ENCODE measurements around the gene NDUFV2.

The NDUFV2 gene

GRCh38 chr18:9120796-9121195, 18.3 kb downstream of the NDUFV2 start:
- DNase-seq (ENCODE audit: low spot score) = no peak

DNA sequence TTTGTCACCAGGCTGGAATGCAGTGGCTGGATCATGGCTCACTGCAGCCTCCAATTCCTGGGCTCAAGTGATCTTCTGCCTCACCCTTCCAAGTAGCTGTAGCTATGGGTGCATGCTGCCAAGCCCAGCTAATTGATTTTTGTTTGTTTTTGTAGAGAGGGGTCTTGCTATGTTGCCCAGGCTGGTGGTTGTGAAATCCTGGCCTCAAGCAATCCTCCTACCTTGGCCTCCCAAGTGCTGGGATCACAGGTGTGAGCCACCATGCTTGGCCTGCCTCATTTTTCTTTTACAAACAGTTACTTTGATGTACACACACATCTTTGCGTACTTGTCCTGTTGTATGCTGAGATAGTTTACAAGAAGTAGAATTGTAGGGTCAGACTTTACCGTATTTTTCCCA, 21.0 kb downstream of the NDUFV2 start:
- DNase-seq (ENCODE audit: low spot score) = no peak

GRCh38 chr18:9124824-9125223, 22.3 kb downstream of the NDUFV2 start:
- DNase-seq (ENCODE audit: low spot score) = no peak

DNA sequence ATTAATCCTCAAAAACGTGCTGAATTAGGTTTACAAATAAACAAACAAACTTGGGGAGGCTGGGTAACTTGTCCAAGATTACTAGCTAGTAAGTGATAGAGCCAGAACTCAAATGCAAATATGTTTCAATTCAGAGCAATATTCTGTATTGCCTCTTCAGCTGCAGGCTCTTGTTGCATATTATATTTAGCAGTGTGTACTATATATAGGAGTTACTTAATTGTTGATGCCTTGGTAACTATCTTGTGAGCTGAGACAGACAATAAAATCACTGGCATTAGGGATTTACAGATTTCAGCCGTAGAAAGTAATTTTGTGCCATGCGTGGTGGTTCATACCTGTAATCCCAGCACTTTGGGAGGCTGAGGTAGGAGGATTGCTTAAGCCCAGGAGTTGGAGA, 23.8 kb downstream of the NDUFV2 start:
- DNase-seq (ENCODE audit: low spot score) = no peak

DNA sequence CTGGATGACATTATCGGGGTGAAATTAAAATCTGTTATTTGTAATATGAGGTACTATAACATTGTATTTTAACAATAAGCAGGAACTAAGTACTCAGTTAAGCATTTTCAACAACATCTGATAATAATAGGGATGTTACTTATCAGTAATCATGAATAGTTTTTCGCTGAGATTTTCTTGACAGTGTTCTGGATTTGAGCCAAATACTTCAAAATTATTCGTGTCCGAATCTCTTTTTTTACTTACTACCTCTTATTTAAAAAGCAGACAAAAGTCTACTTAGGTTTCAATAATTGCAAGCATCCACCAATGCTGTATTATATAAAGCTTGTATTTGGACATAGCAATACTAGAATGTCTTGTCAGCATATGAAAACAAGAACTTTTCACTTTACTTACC, 27.7 kb downstream of the NDUFV2 start:
- no peak for DNase-seq (ENCODE audit: low spot score)

- DNase-seq (ENCODE audit: low spot score) = no peak
Measured at GRCh38 chr18:9130806-9131205, 28.3 kb downstream of the NDUFV2 start.

DNA sequence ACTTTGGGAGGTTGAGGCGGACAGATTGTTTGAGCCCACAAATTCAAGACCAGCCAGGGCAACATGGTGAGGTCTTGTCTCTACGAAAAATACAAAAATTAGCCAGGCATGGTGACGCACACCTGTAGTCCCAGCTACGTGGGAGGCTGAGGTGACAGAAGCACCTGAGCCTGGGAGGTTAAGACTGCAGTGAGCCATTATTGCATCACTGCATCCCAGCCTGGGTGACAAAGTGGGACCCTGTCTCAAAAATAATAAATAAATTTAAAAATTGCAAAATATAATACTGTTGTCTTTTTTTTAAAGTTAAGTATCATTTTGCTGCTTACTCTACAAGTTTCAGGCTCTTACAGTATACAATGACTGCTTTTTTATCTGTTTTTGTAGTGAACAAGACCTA, 30.1 kb downstream of the NDUFV2 start:
- no peak for DNase-seq (ENCODE audit: low spot score)

DNA sequence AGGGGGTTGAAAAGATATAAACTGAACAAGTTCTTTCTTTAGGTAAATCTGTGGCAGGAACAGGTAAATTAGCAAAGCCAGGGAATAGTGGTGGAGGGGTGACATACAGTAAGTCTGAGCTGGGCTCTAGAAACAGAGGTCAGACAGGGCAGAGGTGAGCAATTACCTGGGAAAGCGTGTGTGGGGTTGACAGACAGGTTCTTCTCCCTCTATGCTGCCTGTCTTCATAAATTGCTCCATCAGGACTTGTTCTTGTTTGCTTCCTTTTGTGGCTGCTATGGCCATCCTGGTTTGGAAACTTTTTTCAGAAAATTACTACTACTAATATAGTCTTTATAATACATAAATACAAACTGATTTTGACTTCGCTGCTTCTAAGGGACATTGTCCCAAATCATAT, 30.7 kb downstream of the NDUFV2 start:
- DNase-seq (ENCODE audit: low spot score) = no peak

- no peak for DNase-seq (ENCODE audit: low spot score)
Measured at GRCh38 chr18:9135081-9135911, 32.8 kb downstream of the NDUFV2 start.

DNA sequence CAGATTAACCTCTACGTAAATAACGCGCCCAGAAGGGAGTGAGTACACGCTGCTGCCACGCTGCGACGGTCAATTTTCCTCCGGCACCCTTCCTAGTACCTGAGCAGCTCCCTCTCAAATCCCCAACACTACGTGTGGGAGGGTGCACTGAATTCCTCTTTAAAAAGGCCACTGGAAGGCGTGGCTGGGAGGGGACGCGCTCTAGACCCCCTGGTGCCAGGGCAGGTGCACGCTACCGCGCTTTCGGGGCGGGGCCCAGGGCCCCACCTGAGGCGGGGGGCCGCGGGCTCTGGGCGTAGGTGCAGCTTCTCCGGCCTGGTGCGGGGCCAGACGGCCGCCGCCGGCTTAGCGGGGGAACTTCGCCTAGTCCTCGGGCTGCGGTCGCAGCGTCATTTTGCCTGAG, 33.4 kb downstream of the NDUFV2 start:
- DNase-seq (ENCODE audit: low spot score) = no peak

DNA sequence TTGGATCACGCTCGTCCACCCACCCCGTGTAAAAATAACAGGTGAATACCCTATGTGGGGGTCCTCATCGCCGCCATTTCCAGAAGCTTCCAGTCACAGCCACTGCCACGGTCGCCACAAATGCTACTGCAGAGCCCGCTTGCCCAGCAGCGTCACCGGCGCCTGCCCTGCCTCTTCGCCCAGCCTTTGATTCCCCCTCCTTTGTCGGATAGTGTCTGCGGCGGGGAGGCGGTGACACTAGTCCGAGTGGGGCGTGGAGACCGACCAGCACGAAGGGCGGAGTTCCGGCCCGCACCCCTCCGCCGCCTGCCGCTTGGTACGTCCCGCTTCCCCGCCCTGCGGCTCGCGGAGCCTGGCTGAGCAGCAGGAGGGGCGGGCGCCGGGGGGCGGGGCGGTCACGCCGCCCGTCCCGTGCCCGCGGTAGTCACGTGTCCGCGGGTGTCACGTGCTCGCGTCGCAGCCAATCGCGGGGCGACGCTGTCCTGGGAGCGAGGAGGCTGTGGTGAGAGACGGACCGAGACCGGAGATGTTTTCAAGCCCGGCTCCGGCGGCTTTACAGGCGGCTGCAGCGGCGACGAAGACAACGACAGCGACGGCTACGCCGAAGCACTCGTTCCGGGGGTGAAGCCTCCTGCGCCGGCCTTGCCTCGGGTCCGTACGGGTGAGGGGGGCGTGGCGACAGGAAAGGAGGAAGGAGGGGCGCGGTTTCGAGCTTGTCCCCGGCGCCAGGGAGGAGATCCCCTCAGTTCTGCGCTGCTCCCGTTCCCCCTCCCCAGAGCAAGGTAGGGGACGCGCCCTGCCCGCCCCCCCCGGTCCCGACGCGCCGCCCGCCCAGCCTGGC, 34.0 kb downstream of the NDUFV2 start, which contains the start of gene ANKRD12:
Gene ANKRD12, plus strand, starts transcription at position 467 of the 841 bp plus-strand sequence. CDS start 45,652 bp downstream, outside the sequence.
- peak; percentile 99 for DNase-seq (ENCODE audit: low spot score)

DNA sequence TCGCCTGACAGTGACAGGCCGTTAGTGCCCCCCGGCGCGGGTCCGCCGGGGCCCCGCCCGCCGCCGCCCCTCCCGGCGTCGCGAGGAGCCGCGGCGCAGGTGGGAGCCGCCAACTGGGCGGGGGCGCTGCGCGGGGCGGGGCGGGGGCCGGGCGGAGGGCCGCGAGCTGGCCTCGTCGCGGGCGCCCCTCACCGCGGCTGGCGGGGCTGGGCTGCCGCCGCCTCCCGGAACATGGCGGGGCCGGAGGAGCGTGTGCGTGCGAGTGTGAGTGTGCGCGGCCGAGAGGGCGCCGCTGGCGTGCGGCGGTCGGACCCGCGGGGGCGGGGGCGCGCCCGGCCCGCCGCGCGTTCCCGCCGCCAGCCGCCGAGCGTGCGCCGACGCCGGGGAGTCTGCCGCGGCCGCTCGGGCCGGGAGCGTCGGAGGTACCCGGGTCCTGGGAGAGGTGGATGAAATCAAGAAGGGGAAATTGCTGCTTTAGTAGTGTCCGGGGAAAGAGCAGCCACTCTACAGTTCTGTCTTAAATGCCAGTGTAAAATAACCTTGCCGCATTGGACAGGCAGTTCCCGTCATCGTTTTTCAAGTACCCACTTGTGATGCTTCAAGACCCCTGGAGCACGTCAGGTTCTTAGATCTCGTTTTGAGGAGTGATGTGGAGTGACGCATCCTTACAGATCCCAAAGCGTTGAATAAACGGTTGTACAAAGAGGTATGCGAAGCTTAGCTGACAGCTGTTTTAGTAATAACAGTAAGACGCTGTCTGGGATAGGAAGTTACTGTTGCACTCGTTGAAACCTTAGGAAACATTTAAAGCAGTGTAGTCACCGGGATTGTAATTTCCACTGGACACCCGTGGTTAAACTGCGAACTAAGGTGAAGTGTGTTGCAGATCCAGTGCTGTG, 34.9 kb downstream of the NDUFV2 start:
- peak; percentile 86 for DNase-seq (ENCODE audit: low spot score)

- no peak for DNase-seq (ENCODE audit: low spot score)
Measured at GRCh38 chr18:9139400-9140039, 37.0 kb downstream of the NDUFV2 start.

DNA sequence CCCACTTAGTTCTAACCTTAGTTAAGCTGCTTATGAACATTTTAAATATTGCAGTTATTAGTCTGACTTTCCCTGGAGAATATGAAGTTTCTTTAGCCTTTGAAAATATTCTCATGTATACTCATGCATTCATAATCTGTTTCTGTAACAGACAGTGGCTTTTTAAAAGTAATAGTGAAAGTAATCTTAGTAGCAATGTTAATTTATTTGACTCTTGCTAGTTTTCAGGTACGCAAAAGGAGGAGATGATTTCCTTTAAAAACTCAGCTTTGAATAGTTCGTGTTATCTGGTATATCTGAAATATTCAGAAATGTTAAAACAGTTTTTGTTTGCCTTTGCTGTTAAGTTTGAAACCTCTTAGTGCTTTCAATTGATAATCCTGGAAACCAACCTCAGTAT, 37.9 kb downstream of the NDUFV2 start:
- no peak for DNase-seq (ENCODE audit: low spot score)

DNA sequence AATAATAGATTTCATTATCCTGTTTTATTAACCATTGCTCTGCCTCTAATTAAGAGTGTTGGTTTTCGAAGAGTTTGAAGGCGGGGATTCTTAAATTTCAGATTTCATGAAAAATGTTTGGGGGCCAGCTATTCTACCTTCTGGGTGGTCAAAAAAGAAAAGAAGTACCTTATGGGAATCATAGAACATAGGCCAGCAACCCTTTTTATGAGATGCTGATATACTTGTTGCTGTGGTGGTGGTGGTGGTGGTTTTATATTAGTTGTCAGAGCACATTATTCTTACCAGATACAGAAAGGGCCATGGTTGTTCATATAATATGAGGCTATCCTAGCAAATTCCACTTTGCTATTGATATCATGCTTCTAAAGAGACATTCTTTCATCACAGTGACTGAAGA, 38.5 kb downstream of the NDUFV2 start:
- DNase-seq (ENCODE audit: low spot score) = no peak

DNA sequence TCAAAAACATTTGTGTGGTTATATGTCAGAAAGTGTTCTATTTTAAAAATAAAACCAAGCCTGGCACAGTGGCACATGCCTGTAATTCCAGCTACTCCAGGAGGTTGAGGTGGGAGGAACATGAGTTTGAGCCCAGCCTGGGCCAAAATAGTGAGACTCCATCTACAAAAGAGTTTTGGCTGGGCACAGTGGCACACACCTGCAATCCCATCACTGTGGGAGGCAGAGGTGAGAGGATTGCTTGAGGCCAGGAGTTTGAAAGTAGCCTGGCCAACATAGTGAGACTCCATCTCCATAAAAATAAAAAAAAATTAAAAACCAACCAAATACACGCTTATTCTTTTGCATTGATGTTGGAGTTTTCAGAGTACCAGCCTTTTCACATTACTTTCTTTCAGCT, 43.7 kb downstream of the NDUFV2 start:
- DNase-seq (ENCODE audit: low spot score) = no peak

- peak; percentile 53 for DNase-seq (ENCODE audit: low spot score)
Measured at GRCh38 chr18:9147440-9148202, 45.1 kb downstream of the NDUFV2 start.

- DNase-seq (ENCODE audit: low spot score) = no peak
Measured at GRCh38 chr18:9148203-9148552, 45.7 kb downstream of the NDUFV2 start.

DNA sequence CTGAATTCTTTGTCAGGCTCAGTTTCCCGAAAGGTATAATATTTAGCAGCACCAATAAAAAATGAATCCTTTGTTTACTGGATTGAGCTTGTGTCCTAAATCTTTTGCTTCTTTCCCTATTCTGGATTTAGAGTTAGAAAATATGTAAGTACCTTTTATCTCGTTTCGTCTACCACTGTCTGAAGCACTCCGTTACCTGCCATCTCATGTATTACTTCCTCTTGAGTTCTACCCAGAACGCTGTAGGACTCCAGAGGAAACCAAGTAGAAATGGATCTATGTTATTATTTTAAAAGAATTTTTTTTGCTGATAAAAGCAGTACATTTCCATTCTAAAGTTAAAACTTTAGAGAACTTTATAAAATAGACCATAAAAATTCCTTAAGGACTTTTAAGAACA, 47.6 kb downstream of the NDUFV2 start:
- DNase-seq (ENCODE audit: low spot score) = no peak

- no peak for DNase-seq (ENCODE audit: low spot score)
Measured at GRCh38 chr18:9153256-9153655, 50.8 kb downstream of the NDUFV2 start.

Measured in AG08396 (cell line).